Chondrocyte (in vitro differentiated cells): ENCODE measurements around the gene TRPM3. TPM values are rescaled to one million over a fixed set of nuclear protein-coding genes. Genes with fewer than 3 reads are reported as not detected.

Source experiments
- DNase-seq: peaks from one replicate; pipeline ENCODE4 v3.0.0; 2021; ENCODE audit warnings: mixed read lengths, low spot score
- H3K27ac Mint-ChIP-seq: one replicate; pipeline ENCODE4 v1.8.0; 2021; ENCODE audit warnings: mild to moderate bottlenecking, moderate library complexity, mixed read lengths; ENCODE audit not compliant: unreplicated experiment
- H3K27me3 Mint-ChIP-seq: 2 replicates; pipeline ENCODE4 v1.8.0; 2021; ENCODE audit warnings: low read depth, mixed read lengths
- H3K36me3 Mint-ChIP-seq: 2 replicates; pipeline ENCODE4 v1.8.0; 2021; ENCODE audit warnings: low read depth, mixed read lengths
- H3K4me1 Mint-ChIP-seq: 2 replicates; pipeline ENCODE4 v1.8.0; 2021; ENCODE audit warnings: low read depth, mild to moderate bottlenecking, mixed read lengths
- H3K4me3 Mint-ChIP-seq: one replicate; pipeline ENCODE4 v1.8.0; 2021; ENCODE audit warnings: mild to moderate bottlenecking, moderate library complexity, mixed read lengths; ENCODE audit not compliant: unreplicated experiment
- H3K9me3 Mint-ChIP-seq: 2 replicates; pipeline ENCODE4 v1.8.0; 2021; ENCODE audit warnings: low read depth, mixed read lengths
- total RNA-seq: library from RNA; stranded (reverse); gene quantifications from 3 replicates; pipeline ENCODE4 v1.2.1, GENCODE V29; 2021
- TF ChIP-seq, protein P1 (sequence below): fragments of 200-600 bp; sonication (generic); IDR thresholded peaks from 2 replicates; pipeline ENCODE4 v1.5.0; 2021; ENCODE audit warnings: antibody characterized with exemption, mild to moderate bottlenecking, moderate library complexity

The TRPM3 gene
- total RNA-seq, 1 donor from 2014 or later = not detected

DNA sequence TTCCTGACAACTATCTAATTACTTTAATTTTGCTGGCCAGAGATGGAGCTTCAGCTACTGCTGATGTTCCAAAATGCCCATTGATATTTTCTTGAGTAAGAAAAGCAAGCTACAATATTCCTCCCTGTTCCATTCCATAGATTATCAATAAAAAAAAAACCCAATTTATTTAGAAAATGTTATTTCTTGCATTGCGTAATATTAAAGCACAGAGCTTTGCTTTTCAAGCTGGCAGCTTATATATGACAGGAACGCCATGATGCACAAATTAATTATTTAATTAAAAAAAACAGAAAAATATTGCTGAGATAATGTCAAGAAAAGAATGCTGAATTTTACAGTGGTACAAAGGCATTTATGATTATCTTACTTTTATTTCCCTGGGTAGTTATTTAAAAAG, 47.9 kb downstream of the TRPM3 start:
- TF ChIP-seq, protein P1, sequence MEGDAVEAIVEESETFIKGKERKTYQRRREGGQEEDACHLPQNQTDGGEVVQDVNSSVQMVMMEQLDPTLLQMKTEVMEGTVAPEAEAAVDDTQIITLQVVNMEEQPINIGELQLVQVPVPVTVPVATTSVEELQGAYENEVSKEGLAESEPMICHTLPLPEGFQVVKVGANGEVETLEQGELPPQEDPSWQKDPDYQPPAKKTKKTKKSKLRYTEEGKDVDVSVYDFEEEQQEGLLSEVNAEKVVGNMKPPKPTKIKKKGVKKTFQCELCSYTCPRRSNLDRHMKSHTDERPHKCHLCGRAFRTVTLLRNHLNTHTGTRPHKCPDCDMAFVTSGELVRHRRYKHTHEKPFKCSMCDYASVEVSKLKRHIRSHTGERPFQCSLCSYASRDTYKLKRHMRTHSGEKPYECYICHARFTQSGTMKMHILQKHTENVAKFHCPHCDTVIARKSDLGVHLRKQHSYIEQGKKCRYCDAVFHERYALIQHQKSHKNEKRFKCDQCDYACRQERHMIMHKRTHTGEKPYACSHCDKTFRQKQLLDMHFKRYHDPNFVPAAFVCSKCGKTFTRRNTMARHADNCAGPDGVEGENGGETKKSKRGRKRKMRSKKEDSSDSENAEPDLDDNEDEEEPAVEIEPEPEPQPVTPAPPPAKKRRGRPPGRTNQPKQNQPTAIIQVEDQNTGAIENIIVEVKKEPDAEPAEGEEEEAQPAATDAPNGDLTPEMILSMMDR = no peak
- Mint-ChIP-seq H3K4me1 (no peaks in the 10 kb centered on the region), H3K27ac (no peak overlapping the region), H3K4me3 (no peak overlapping the region), H3K36me3 (no peaks in the 10 kb centered on the region), H3K9me3 (peaks cover 11% of the 10 kb centered on the region), H3K27me3 (peaks cover 2% of the 10 kb centered on the region)
- no peak for DNase-seq

DNA sequence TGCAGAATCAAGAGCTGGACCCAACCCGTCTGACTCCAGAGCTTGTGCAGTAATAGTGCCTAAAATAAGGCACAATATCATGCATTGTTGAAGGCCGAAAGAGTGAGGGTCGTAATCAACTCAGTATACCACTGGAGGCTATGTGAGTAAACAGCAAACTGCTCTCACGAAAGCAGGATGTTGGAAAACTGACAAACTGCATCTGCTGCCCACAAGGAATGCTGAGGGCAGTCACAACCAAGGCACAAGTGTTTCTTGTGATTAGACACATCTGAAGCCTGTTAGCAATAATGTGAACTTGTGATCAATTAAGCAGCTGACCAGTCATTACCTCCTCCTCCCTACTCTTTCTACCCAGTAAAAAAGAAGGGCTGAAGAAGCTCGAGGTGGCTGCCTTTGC, 48.8 kb downstream of the TRPM3 start:
- H3K27ac Mint-ChIP-seq = no peak overlapping the region
- H3K27me3 Mint-ChIP-seq = peaks cover 2% of the 10 kb centered on the region
- TF ChIP-seq, protein P1 = no peak
- H3K36me3 Mint-ChIP-seq = no peaks in the 10 kb centered on the region
- DNase-seq = no peak
- H3K4me1 Mint-ChIP-seq = no peaks in the 10 kb centered on the region
- H3K4me3 Mint-ChIP-seq = no peak overlapping the region
- H3K9me3 Mint-ChIP-seq = peaks cover 11% of the 10 kb centered on the region

DNA sequence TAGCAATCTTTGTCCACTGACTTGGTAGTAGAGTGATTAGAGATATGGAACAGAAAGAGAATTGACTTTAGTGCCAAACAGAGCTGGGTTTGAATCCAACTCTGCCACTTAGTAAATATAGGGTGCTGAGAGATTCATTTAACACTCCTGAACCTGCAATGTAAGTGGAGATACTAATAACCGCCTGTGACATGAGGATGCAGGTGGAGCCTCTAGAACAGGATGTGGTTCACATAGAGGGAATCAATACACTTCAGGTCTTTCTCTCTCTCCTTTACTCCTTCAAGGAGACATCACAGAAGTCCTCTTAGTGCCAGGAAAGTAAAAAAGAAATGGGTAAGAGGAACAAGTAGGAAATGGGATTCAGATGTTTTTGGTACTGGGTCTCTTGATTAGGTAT, 49.8 kb downstream of the TRPM3 start:
- TF ChIP-seq, protein P1 = no peak
- peaks cover 11% of the 10 kb centered on the region for H3K9me3 Mint-ChIP-seq
- H3K27ac Mint-ChIP-seq = no peak overlapping the region
- no peak for DNase-seq
- H3K4me3 Mint-ChIP-seq = no peak overlapping the region
- no peaks in the 10 kb centered on the region for H3K36me3 Mint-ChIP-seq
- H3K4me1 Mint-ChIP-seq = no peaks in the 10 kb centered on the region
- peaks cover 5% of the 10 kb centered on the region for H3K27me3 Mint-ChIP-seq

DNA sequence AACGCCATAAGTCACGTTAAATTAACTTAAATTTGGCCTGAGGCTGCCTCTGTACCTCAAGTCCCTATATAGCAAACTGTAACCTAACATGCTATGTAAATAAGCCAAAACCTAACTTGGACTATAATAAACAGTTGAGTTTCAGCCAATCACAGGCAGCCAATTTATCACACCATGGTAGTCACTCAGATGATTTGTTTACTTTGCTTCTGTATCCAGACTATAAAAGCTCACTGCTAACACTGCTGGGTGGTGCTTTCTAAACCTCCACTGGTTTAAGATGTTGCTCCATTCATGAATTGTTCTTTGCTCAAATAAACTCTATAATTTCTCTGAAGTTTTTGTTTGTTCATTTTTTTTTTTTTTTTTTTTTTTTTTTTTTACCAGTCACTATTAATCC, 62.8 kb downstream of the TRPM3 start:
- peaks cover 3% of the 10 kb centered on the region for H3K9me3 Mint-ChIP-seq
- no peak overlapping the region for H3K4me3 Mint-ChIP-seq
- TF ChIP-seq, protein P1 = no peak
- no peaks in the 10 kb centered on the region for H3K36me3 Mint-ChIP-seq
- H3K27me3 Mint-ChIP-seq = peaks cover 9% of the 10 kb centered on the region
- no peak for DNase-seq
- H3K4me1 Mint-ChIP-seq = no peaks in the 10 kb centered on the region
- H3K27ac Mint-ChIP-seq = no peak overlapping the region

DNA sequence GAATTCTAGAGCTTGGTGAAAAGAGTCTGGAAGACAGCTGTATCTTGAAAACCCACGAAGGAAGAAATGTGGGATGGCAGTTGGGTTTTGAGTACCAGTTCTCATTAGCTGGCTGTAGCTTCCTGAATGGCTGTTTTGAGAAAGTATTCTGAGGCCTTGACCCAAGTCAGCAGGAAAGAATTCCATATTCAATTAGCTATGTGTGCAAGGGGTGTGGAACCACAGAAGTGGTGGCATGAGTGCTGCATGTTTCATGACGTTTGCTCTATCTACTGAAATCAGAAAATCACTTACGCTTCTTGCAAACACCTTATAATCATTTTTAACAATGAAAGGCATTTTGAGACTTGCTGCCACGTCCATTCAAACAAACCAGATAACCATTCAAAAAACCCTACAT, 69.1 kb downstream of the TRPM3 start:
- Mint-ChIP-seq H3K9me3 (no peaks in the 10 kb centered on the region), H3K27ac (no peak overlapping the region), H3K4me1 (no peaks in the 10 kb centered on the region), H3K36me3 (no peaks in the 10 kb centered on the region), H3K27me3 (peaks cover 9% of the 10 kb centered on the region), H3K4me3 (no peak overlapping the region)
- DNase-seq = no peak
- TF ChIP-seq, protein P1 = no peak
